ENCODE data around the gene TBATA.

Gene TBATA

GRCh38 chr10:70809726-70810125, 24.5 kb upstream of the TBATA start:
- FAIRE-seq (no peak), DNase-seq (ENCODE audit: extremely low spot score, insufficient read length, low read depth) (no peak)

- FAIRE-seq (no peak), DNase-seq (ENCODE audit: extremely low spot score, insufficient read length, low read depth) (no peak)
Observed at GRCh38 chr10:70809011-70809611, 23.9 kb upstream of the TBATA start.

GRCh38 chr10:70807556-70807955, 22.4 kb upstream of the TBATA start:
- DNase-seq (ENCODE audit: extremely low spot score, insufficient read length, low read depth) (no peak), FAIRE-seq (no peak)

GRCh38 chr10:70806841-70807240, 21.7 kb upstream of the TBATA start:
- FAIRE-seq, result no peak
- DNase-seq (ENCODE audit: extremely low spot score, insufficient read length, low read depth), result no peak

- DNase-seq (ENCODE audit: extremely low spot score, insufficient read length, low read depth) (no peak), FAIRE-seq (no peak)
Observed at GRCh38 chr10:70805619-70806215, 20.5 kb upstream of the TBATA start.

GRCh38 chr10:70804421-70804808, 19.2 kb upstream of the TBATA start:
- FAIRE-seq (no peak), DNase-seq (ENCODE audit: extremely low spot score, insufficient read length, low read depth) (no peak)

- DNase-seq (ENCODE audit: extremely low spot score, insufficient read length, low read depth) (no peak), FAIRE-seq (no peak)
Observed at GRCh38 chr10:70803775-70804420, 18.7 kb upstream of the TBATA start.

GRCh38 chr10:70801854-70802253, 16.7 kb upstream of the TBATA start:
- DNase-seq (ENCODE audit: extremely low spot score, insufficient read length, low read depth) (no peak), FAIRE-seq (no peak)

GRCh38 chr10:70799124-70799523, 13.9 kb upstream of the TBATA start:
- FAIRE-seq (no peak), DNase-seq (ENCODE audit: extremely low spot score, insufficient read length, low read depth) (no peak)

- no peak for DNase-seq (ENCODE audit: extremely low spot score, insufficient read length, low read depth)
- FAIRE-seq, result no peak
Observed at GRCh38 chr10:70797840-70798239, 12.7 kb upstream of the TBATA start.

- no peak for DNase-seq (ENCODE audit: extremely low spot score, insufficient read length, low read depth)
- FAIRE-seq, result no peak
Observed at GRCh38 chr10:70795613-70796012, 10.4 kb upstream of the TBATA start.

- FAIRE-seq (no peak), DNase-seq (ENCODE audit: extremely low spot score, insufficient read length, low read depth) (no peak)
Observed at GRCh38 chr10:70791386-70792039, 6.3 kb upstream of the TBATA start.

GRCh38 chr10:70786799-70787415, 1.7 kb upstream of the TBATA start:
- DNase-seq (ENCODE audit: extremely low spot score, insufficient read length, low read depth), result no peak

GRCh38 chr10:70784471-70784870, 706 bp downstream of the TBATA start:
- FAIRE-seq (no peak), DNase-seq (ENCODE audit: extremely low spot score, insufficient read length, low read depth) (no peak)

More at GRCh38 chr10:70786799-70787415, 1.7 kb upstream of the TBATA start:
- FAIRE-seq, result no peak

GRCh38 chr10:70784016-70784415, 1.2 kb downstream of the TBATA start:
- DNase-seq (ENCODE audit: extremely low spot score, insufficient read length, low read depth) (no peak), FAIRE-seq (no peak)

- FAIRE-seq (no peak), DNase-seq (ENCODE audit: extremely low spot score, insufficient read length, low read depth) (no peak)
Observed at GRCh38 chr10:70782746-70783680, 2.2 kb downstream of the TBATA start.

- FAIRE-seq (no peak), DNase-seq (ENCODE audit: extremely low spot score, insufficient read length, low read depth) (no peak)
Observed at GRCh38 chr10:70782086-70782745, 3.0 kb downstream of the TBATA start.

- DNase-seq (ENCODE audit: extremely low spot score, insufficient read length, low read depth) (no peak), FAIRE-seq (no peak)
Observed at GRCh38 chr10:70781461-70782051, 3.6 kb downstream of the TBATA start.

GRCh38 chr10:70780772-70781171, 4.4 kb downstream of the TBATA start:
- DNase-seq (ENCODE audit: extremely low spot score, insufficient read length, low read depth) (no peak), FAIRE-seq (no peak)
